ENCODE measurements around the gene TMEM30A.

Gene TMEM30A

DNA sequence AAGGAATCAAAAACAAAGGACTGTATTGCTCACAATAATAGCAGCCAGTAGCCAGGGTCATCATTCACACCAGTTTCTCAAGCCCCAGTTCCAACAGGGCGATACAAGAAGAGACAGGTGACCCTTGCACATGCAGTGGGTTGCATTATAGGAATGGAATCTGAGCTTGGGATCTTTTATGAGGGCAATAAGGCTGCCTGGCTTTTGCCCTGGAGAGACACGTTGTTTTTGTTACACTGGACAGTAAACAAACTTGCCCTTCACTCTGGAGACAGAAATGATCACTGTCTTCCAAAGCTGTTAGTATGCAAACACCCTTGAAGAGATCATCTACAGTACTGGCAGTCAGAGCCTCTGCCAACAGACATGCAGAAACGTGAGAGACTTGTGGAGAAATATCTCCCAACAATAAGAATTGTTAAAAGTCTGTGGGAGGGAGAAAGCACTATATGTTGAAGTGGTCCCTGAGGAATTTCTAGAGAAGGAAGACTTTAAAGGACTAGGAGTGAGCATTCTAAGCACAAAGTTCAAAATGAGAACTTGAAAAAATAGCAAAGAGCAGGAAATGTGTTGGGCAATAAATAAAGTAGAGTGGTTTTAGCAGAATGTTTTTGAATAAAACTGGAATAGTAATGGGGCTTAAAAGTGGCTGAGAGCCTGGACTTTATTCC is 72.5 kb downstream of the TMEM30A start:
- DNase-seq: no peak

DNA sequence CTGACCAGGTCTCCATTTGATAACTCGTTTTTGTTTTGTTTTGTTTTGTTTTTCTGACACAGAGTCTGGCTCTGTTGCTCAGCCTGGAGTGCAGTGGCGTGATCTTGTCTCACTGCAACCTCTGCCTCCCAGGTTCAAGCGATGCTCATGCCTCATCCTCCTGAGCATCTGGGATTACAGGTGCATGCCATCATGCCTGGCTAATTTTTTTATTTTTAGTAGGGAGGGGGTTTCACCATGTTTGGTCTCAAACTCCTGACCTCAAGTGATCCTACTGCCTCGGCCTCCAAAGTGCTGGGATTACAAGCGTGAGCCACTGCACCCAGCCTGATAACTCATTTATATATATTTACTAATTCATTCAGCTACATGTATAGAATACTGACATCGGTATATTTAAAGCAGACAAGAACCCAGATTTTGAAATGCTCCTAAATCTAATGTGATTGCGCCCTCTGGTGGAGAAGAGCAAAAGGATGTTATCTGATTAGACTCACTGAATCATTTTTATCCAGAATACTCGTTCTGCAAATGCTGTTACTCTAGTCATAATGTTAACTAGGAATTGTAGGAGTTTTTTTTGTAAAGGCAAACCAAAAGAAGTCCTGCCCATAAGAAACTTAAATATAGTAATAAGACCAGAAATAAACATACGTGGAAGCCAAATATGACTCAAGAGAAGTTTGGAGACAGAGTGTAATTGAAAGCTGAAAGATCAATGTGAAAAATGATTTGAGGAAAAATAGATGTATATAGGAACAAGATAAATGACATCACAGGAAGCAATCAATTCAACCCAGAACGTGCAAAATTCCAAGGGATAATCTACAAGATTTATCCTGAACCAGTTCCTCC is 73.5 kb downstream of the TMEM30A start:
- DNase-seq: peak; percentile 56

DNA sequence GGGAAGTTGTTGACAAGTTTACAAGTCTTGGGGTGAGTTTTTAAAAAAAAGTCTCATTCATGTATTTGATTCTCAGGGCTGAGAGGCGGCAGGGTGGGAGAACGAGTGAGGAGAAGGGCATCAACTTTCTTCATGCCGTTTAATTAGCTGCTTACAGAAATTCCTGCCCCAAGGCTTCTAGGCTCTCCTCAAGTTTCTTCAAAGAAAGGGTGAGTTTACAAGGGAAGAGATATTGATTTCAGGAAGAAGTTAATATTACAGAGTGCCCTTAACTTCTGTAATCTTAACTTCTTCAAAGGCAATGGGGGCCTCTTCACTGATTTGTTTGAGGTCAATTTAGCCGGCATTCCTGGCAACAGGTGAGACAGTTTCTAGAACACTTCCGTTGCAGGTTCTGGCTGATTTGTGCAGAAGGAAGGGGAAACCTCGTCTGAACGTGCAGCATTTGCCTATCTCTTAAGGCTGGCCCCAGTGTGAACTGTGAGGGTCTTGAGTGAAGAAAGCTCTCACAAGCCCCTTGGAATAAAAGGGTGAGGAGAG is 75.3 kb downstream of the TMEM30A start:
- DNase-seq: no peak

DNA sequence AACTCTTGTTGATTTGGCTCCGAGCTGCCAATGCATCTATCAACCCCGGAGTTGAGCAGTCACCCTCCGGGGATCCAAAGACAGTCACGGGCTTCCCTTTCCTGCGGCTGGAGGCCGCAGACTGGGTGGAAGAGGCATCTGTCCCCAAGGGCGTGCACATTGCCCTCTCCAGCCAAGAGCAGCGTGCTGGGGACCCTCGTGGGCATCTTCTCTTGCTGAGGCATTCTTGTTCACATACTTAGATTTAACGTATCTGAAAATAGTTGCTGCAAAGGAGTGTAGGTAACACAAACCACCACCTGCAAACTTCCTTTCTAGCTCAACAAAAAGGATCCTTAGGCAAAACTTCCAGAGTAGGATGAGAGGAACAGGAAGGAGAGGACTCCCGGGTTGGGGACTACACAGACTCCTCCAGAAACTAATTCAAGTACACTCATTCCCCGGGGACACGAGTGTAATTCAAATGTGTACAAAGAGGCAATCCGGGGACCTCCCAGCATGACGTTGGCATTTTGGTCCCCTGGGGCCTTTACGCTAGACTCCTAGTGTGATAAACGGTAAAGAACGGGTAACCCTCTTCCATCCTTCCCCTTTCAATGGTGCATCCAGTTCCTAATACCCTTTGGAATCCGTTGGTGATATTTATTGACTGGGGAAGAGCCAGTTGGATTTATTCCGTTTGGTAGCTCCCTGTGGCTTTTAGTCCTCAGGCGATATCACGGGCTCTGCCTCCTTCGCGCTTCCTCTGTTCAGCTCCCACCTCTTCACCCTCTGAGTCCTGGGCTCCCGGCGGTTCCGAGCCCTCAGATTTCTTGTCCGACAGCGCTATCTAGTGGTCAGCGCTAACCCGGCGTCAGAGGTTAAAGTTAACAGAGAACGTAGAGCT is 76.1 kb downstream of the TMEM30A start:
- peak; percentile 52 for DNase-seq

DNA sequence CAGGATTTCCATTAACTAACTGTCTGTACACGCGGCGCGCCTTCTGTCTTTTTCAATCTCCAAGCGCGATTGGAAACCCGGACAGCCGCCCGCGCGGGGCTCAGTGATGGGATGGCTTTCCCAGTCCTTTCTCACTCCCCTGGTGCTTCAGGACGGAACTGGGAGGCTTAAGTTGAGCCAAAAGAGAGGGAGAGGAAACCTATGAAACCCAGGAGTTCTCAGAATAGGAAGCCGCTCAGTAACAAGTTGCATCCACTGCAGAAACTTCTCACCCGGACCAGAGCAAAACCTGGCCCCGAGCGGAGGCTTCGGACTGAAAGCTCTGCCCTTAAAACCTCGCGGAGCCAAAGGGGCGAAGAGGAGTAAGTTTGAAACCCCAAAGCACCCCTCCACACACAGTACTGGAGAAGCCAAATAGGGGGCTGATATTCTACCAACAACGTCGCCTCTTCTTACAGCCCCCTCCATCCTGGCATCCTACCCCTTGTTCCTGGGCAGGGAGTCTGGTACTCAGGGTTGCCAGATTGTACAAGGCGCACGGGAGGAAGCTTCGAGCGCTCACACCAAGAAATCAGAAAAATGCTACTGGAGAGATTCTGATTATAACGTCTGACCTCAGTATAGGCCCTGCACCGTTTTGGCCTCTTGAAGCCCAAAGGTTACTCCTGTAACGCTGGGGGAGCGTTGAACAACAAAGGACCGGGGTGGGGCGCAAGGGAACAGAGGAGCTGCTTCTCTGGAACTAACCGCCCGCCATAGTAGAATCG is 77.8 kb downstream of the TMEM30A start:
- no peak for DNase-seq

DNA sequence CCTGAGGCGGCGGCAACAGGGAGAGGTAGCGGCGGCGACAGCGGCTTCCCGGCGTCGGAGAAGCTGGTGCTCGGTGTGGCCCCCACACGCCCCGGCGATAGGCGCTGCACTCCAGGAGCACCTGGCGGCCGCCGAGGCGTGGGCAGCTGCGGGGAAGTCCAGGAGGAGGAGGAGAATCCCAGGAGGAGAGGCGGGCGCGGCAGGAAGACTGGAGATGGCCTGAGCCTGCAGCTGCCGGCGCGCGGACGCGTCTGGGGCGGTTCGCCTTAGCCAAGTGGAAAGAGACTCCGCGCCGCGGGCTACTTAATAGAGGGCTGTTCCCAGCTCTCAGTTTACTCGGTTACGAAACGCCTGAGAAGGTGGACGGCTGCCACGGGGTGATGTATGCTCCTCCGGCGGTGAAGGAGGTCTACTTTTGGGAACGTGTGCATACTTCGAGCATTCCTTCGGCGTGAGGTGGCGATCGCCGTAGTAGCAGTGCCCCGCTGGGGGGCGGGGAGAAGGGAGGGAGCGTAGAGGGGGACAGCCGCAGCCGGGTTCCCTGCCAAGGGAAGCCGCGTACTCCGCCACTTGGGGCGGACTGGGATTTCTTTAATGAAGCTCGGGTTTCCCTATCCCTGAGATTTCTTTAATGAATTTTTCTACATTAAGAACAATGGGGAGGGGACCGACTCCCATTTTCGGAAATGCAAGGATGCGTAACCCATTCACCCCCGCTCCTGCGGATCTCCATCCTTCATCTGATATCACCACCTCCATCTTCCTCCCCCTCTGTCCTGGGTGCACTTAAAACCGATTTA is 78.6 kb downstream of the TMEM30A start, which contains the start of gene COL12A1:
COL12A1 (minus strand) TSS at position 278 of the 800 bp plus-strand sequence. CDS start 3,261 bp downstream, outside the sequence.
- DNase-seq: peak; percentile 10

DNA sequence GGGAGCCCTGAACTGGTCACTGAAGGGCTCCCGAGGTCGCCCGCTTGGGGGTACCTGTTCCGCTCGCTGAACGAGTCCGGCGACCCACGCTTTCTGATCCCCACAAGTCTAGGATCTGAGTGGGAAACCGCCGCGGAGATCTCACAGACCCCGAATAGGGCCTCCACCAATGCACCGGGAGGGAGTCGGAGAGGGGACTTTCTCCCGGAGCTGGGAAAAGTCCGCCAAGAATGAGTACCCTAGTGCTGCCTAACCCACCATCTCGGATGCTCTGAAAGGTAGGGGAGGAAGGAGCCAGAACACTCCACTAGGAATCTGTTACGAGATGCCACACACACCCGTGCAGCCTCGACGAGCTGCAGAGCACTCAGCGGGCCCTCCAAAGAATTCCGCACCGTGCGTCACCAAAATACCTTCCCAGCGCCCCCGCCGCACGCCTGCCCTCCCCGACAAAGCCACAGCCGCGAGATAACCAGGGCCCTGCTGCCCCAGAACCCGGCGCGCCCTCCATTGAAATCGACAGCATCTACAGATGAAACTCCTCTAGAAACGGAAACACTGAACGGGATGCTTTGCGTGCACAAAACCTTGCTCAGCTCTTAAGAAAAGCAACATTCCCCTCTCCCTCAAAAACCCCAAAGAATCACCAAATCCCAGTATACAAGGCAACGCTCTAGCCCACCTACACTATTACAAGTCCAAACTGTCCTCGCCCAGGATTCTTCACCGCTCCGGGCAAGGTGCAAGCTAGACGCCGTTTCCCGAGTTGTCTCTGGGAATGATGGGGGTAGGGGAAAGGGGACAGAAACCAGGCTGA is 79.4 kb downstream of the TMEM30A start:
- no peak for DNase-seq

DNA sequence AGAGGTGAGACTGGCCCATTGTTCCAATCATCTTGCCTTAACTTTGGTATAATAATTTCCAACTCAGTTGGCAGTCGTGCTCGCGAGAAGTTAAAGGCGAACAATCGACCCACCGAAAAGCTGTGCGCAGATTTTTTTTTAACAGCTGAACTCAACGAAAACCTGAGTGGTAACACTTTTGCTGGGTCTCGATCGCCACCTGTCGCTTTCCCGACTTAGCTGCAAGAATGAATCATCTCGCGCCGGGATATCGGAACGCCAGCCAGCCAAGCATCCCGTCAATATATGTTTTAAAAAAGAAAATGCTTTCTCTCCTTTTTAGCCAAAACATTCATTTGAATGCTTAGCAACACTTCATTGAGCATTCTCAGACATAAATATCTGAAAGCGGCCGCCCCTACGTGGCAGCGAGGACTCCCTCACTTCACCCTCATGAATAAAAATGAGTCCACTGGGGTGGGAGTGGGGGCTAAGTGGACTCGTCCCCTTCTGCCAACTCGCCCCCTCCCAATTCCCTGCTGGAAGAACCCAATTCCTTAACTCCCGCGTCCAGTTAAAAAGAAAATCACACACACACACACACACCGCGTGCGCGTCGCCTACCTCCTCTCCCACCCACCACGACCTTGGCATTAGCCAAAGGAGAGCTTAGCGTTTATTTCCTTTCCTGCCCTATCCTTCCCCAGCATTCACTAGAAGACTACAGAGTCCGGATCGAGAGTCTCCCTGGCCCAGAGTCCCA is 80.2 kb downstream of the TMEM30A start:
- DNase-seq: peak; percentile 60

DNA sequence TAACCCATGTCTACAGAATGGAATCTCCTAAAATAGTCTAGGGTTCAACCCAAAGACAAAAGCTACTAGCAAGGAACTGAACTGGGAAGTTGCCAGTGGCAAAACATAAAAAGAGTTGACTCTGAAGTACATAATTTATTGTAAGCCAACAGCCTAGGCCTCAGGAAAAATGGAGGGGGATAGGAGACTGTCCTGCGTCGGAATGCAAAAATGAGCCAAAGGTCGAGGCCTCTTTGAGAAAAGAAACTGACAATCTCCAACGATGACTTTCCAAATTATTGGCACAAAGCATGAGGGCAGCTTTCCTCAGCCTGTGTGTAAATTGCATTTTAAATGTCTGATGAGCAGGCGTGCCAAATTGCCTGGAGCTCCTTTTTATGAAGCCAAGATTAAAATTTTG is 80.9 kb downstream of the TMEM30A start:
- DNase-seq: no peak
